Activated gamma-delta T cell treated with anti-CD3 and anti-CD28 coated beads, Interleukin-2, amount 50 U/mL, for 16 hours (primary cell): ENCODE measurements around the gene COMMD1.
"Not testable (repeated sequence)": the region's sequence is repeated elsewhere in the genome, so short reads cannot be mapped to it uniquely, and the experiment has no call there.

Experiments
- DNase-seq: peaks from one replicate; pipeline ENCODE4 v3.0.0-alpha.2; 2020; ENCODE audit warnings: low read depth

The COMMD1 gene

GRCh38 chr2:62074233-62074632 is 168.8 kb downstream of the COMMD1 start:
- no peak for DNase-seq

- DNase-seq, result no peak
Observed at GRCh38 chr2:62076980-62077638, 171.6 kb downstream of the COMMD1 start.

GRCh38 chr2:62084801-62085200 is 179.3 kb downstream of the COMMD1 start:
- DNase-seq, result no peak

GRCh38 chr2:62089658-62090057 is 184.2 kb downstream of the COMMD1 start:
- DNase-seq, result no peak

- no peak for DNase-seq
Observed at GRCh38 chr2:62091471-62091870, 186.0 kb downstream of the COMMD1 start.

GRCh38 chr2:62099050-62099449 is 193.6 kb downstream of the COMMD1 start:
- no peak for DNase-seq

- no peak for DNase-seq
Observed at GRCh38 chr2:62099523-62100175, 194.2 kb downstream of the COMMD1 start.

- no peak for DNase-seq
Observed at GRCh38 chr2:62101886-62102285, 196.4 kb downstream of the COMMD1 start.

- DNase-seq, result no peak
Observed at GRCh38 chr2:62102402-62102920, 197.0 kb downstream of the COMMD1 start.

GRCh38 chr2:62109554-62109953 is 204.1 kb downstream of the COMMD1 start:
- no peak for DNase-seq

GRCh38 chr2:62110415-62111025 is 205.0 kb downstream of the COMMD1 start:
- no peak for DNase-seq

GRCh38 chr2:62112179-62112578 is 206.7 kb downstream of the COMMD1 start:
- DNase-seq, result no peak

- no peak for DNase-seq
Observed at GRCh38 chr2:62114564-62114963, 209.1 kb downstream of the COMMD1 start.

- DNase-seq, result no peak
Observed at GRCh38 chr2:62116983-62117382, 211.5 kb downstream of the COMMD1 start.

GRCh38 chr2:62118160-62118559 is 212.7 kb downstream of the COMMD1 start:
- no peak for DNase-seq

GRCh38 chr2:62119311-62119974 is 214.0 kb downstream of the COMMD1 start:
- no peak for DNase-seq

- not testable (repeated sequence) for DNase-seq
Observed at GRCh38 chr2:62126239-62126638, 220.8 kb downstream of the COMMD1 start.

- DNase-seq, result no peak
Observed at GRCh38 chr2:62133320-62133823, 227.9 kb downstream of the COMMD1 start.

GRCh38 chr2:62136956-62137830 is 231.7 kb downstream of the COMMD1 start:
- no peak for DNase-seq

- DNase-seq, result no peak
Observed at GRCh38 chr2:62140426-62141141, 235.1 kb downstream of the COMMD1 start.
